Epithelial cell of proximal tubule (primary cell): ENCODE data around the gene TRPM8. TPM values are rescaled to one million over a fixed set of nuclear protein-coding genes. Genes with fewer than 3 reads are reported as not detected.
A peak's percentile ranks its signal among the peaks of the same experiment; 100 is the strongest.

Experiments
- DNase-seq: peaks from one replicate; pipeline ENCODE4 v3.0.0-alpha.2; 2011; ENCODE audit warnings: low read depth
- H3K4me3 ChIP-seq: 2 replicates; pipeline ENCODE4 v1.5.1; 2011; ENCODE audit warnings: low read depth, mild to moderate bottlenecking, low read length
- total RNA-seq: library from RNA; depleted of rRNA; stranded (reverse); fragments of >200 nt; gene quantifications from 2 replicates; pipeline ENCODE4 v1.2.3, GENCODE V29; 2015
- TF ChIP-seq, protein P1 (sequence below): conservative IDR thresholded peaks from 2 replicates; pipeline ENCODE4 v1.5.1; 2012; ENCODE audit warnings: low read depth, mild to moderate bottlenecking, low read length

Gene TRPM8
- total RNA-seq, 1 donor from 2014 or later, result 4.1 TPM

DNA sequence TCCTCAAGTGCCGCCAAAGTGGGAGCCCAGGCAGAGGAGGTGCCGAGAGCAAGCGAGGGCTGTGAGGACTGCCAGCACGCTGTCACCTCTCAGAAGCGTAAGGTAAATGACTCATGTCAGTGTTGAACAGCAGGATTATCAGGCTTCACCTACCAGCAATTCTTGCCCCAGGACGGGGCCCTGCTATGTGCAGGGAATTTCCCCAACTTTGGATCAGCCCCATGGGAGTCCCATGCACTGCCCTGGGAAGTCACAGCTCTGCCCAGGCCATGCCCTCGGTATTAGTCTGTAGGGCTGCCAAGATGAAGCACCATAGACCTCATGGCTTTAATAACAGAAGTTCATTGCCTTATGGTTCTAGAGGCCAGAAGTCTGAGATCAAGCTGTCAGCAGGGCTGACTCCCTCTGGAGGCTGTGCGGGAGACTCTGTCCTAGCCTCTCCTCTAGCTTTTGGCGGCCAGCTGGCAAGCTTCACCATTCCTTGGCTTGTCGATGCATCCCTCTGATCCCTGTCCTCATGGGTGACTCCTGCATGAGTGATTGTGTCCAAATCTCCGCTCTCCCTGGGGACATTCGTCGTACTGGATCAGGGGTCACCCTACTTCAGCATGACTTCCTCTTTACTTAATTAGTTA, 55.9 kb downstream of the TRPM8 start:
- TF ChIP-seq, protein P1, sequence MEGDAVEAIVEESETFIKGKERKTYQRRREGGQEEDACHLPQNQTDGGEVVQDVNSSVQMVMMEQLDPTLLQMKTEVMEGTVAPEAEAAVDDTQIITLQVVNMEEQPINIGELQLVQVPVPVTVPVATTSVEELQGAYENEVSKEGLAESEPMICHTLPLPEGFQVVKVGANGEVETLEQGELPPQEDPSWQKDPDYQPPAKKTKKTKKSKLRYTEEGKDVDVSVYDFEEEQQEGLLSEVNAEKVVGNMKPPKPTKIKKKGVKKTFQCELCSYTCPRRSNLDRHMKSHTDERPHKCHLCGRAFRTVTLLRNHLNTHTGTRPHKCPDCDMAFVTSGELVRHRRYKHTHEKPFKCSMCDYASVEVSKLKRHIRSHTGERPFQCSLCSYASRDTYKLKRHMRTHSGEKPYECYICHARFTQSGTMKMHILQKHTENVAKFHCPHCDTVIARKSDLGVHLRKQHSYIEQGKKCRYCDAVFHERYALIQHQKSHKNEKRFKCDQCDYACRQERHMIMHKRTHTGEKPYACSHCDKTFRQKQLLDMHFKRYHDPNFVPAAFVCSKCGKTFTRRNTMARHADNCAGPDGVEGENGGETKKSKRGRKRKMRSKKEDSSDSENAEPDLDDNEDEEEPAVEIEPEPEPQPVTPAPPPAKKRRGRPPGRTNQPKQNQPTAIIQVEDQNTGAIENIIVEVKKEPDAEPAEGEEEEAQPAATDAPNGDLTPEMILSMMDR, result no peak
- H3K4me3 ChIP-seq, result no peak overlapping the region
- no peak for DNase-seq

DNA sequence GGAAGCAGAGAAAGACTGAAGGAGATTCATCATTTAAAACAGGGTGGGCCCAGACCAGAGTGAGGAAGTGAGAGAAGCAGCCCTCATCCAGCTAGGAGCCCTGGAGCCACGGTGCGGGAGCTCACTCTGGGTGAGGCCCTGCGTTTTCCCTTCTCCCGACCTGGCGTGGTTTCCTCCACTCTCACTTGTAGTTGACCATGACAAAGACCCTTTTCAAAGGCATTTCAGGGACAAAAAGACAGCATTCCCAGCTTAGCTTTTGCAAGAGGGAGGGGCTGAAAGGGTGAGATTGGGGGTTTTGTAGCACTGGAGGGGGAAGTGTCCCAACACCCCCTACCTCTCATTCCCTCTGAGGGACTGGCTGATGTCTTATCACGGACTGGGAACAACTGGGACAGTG, 56.6 kb downstream of the TRPM8 start:
- no peak overlapping the region for H3K4me3 ChIP-seq
- TF ChIP-seq, protein P1, result no peak
- DNase-seq, result no peak

DNA sequence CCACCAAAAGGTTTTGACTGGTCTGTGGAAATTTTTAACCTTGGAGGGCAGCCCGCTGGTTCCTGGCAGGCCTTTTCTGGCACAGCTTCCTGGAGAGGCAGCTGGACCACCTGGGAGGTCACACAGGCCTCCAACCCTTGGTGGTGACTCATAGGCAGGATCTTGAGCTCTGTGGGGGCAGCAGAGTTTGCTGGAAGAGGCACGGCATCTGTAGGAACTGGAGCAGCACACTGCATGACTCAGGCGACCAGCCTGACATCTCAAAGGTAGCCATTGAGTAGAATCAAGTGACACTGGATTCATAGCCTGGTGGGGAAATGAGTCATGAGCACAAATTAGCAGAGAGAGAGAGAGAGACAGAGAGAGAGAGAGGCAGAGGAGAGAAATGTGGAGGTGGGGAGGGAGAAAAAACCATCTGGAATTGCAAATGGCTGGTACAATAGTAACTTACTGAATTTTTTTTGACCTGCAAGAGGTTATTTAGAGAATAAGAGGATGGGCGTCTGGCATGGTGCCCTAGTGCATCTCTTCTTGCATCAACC, 57.4 kb downstream of the TRPM8 start:
- peak; percentile 98 for DNase-seq
- H3K4me3 ChIP-seq, result no peak overlapping the region
- TF ChIP-seq, protein P1, result peak; percentile 10

DNA sequence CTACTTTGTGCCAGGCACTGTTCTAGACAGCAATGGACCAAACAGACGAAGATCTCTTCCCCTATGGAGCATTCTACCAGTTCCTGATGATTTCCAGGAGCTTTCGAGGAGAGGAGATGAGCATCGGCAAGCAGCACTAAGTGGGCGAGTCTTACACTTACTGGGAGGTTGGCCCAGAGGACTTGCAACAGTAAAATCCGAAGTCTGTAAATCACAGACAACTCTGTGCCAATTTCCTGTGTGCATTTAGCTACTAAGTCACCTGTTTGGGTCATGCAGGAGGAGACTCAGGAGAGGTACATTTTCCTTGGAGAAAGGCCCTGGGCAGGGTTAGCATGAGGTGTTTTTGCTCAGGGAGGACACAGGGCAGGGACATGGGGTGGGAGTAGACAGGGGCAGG, 58.9 kb downstream of the TRPM8 start:
- peak overlapping the region; percentile 38 for H3K4me3 ChIP-seq
- no peak for DNase-seq
- TF ChIP-seq, protein P1, result no peak

DNA sequence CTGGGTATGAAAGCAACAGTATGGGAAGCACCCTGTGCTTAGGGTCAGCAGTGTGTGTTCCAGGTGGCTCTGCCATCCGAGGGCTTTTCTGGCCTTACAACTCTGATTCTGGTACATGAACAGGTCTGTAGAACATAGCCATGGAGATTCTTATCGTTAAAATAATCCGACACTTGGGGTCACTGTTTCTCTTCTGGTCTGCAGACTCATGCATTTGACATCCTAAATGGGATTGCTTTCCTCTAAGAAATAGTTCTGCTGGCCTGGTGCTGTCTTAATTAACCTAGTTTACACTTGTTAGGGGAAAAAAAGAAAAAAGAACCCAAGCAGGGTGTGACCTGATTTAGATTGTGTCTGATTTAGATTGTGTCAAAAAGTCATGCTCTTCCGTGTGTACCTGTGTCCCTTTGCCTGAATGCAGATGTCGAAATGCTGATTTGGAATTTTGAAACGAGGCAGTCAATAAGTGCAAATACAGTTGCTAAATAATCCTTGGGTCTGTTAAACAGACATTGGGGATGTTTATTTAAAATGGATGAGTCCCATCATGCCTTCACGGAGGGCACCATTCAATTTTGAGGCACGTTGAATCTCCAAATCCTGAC, 59.6 kb downstream of the TRPM8 start:
- TF ChIP-seq, protein P1, result peak; percentile 67
- peak; percentile 65 for DNase-seq
- H3K4me3 ChIP-seq, result peak overlapping the region; percentile 38

DNA sequence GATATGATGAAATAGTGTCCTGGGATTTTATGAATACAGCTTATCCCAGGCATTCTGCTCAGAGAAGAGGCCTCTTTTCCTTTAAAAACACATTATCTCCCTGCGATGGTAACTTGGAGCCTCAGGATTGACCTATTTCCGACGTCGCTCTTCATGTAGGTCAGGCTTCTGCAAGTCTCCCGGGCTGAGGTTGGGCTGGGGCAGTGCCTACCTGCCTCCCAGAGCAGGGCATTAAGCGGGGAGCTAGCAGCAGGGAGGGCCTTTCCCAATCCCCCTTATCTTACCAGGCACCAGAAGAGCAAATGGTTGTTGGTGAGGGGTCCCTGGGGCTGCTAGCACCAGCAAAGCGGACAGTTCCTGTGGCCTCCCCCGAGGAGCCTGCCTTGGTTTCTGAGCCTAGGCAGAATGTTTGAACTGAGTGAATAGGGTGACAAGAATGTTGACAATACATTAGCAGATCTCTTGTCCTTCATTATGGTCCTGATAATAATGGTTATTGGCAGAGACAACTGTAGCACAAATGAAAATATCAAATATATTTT, 60.2 kb downstream of the TRPM8 start:
- DNase-seq, result no peak
- TF ChIP-seq, protein P1, result no peak
- peak overlapping the region; percentile 38 for H3K4me3 ChIP-seq
